C4-2B (cell line): Measurements from ENCODE around the gene E2F1.

ENCODE experiments used
- ZFX ChIP-seq: fragments of 450-650 bp; IDR thresholded peaks from 2 replicates; pipeline ENCODE4 v1.6.1; 2017
- TF ChIP-seq, protein P1 (sequence below): fragments of 450-650 bp; conservative IDR thresholded peaks from 2 replicates; pipeline ENCODE4 v1.5.1; 2017; ENCODE audit warnings: mild to moderate bottlenecking

GRCh38 chr20:33629533-33629932 lies 56.7 kb downstream of the E2F1 start:
- TF ChIP-seq, protein P1, sequence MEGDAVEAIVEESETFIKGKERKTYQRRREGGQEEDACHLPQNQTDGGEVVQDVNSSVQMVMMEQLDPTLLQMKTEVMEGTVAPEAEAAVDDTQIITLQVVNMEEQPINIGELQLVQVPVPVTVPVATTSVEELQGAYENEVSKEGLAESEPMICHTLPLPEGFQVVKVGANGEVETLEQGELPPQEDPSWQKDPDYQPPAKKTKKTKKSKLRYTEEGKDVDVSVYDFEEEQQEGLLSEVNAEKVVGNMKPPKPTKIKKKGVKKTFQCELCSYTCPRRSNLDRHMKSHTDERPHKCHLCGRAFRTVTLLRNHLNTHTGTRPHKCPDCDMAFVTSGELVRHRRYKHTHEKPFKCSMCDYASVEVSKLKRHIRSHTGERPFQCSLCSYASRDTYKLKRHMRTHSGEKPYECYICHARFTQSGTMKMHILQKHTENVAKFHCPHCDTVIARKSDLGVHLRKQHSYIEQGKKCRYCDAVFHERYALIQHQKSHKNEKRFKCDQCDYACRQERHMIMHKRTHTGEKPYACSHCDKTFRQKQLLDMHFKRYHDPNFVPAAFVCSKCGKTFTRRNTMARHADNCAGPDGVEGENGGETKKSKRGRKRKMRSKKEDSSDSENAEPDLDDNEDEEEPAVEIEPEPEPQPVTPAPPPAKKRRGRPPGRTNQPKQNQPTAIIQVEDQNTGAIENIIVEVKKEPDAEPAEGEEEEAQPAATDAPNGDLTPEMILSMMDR = no peak
- no peak for TF ChIP-seq ZFX
